Measurements from ENCODE around the gene CHMP3.

The CHMP3 gene

GRCh38 chr2:86466306-86466705, 96.9 kb downstream of the CHMP3 start:
- DNase-seq (ENCODE audit: low spot score), result no peak

GRCh38 chr2:86464652-86465051, 98.6 kb downstream of the CHMP3 start:
- DNase-seq (ENCODE audit: low spot score), result no peak

GRCh38 chr2:86461042-86461743, 102.0 kb downstream of the CHMP3 start:
- no peak for DNase-seq (ENCODE audit: low spot score)

- DNase-seq (ENCODE audit: low spot score), result no peak
Measured at GRCh38 chr2:86455181-86455580, 108.1 kb downstream of the CHMP3 start.

GRCh38 chr2:86454238-86454637, 109.0 kb downstream of the CHMP3 start:
- DNase-seq (ENCODE audit: low spot score), result no peak

GRCh38 chr2:86453836-86454235, 109.4 kb downstream of the CHMP3 start:
- no peak for DNase-seq (ENCODE audit: low spot score)
